Osteoblast (primary cell): ENCODE measurements around the gene CYP4V2. TPM values are rescaled to one million over a fixed set of nuclear protein-coding genes. Genes with fewer than 3 reads are reported as not detected.

Experiments used
- DNase-seq: peaks from one replicate; pipeline ENCODE4 v3.0.0; 2011; ENCODE audit warnings: low spot score, mixed read lengths; ENCODE audit not compliant: insufficient read length; ENCODE audit errors: missing footprints
- H2AFZ ChIP-seq: 2 replicates; pipeline ENCODE4 v1.6.0; 2011; ENCODE audit warnings: mild to moderate bottlenecking, low read length
- H3K27ac ChIP-seq: 2 replicates; pipeline ENCODE4 v1.5.1; 2011; ENCODE audit warnings: mild to moderate bottlenecking, low read depth, low read length, moderate library complexity
- H3K27me3 ChIP-seq: 2 replicates; pipeline ENCODE4 v1.6.0; 2012; ENCODE audit warnings: mild to moderate bottlenecking, control low read depth, inconsistent platforms, low read length, moderate library complexity; ENCODE audit not compliant: insufficient read depth
- H3K36me3 ChIP-seq: 2 replicates; pipeline ENCODE4 v1.5.1; 2011; ENCODE audit warnings: mild to moderate bottlenecking, low read length, control low read depth, moderate library complexity; ENCODE audit not compliant: insufficient read depth
- H3K4me1 ChIP-seq: 2 replicates; pipeline ENCODE4 v1.5.1; 2011; ENCODE audit warnings: mild to moderate bottlenecking, low read length, control low read depth, moderate library complexity; ENCODE audit not compliant: insufficient read depth
- H3K4me2 ChIP-seq: 2 replicates; pipeline ENCODE4 v1.6.0; 2011; ENCODE audit warnings: mild to moderate bottlenecking, low read length; ENCODE audit not compliant: insufficient read depth
- H3K4me3 ChIP-seq: fragments of 200-600 bp; sonication (generic); 3 replicates; pipeline ENCODE4 v1.5.1; 2012; ENCODE audit warnings: mild to moderate bottlenecking, low read length, inconsistent platforms; ENCODE audit not compliant: insufficient read depth
- H3K79me2 ChIP-seq: 2 replicates; pipeline ENCODE4 v1.6.0; 2012; ENCODE audit warnings: mild to moderate bottlenecking, low read length, control low read depth, inconsistent platforms; ENCODE audit not compliant: insufficient read depth
- H3K9me3 ChIP-seq: 2 replicates; pipeline ENCODE4 v1.5.1; 2011; ENCODE audit warnings: low read depth, low read length, control low read depth
- H4K20me1 ChIP-seq: 2 replicates; pipeline ENCODE4 v1.6.0; 2012; ENCODE audit warnings: mild to moderate bottlenecking, low read length, control low read depth; ENCODE audit not compliant: insufficient read depth
- CTCF ChIP-seq: IDR thresholded peaks from 2 replicates; pipeline ENCODE4 v1.5.1; 2011; ENCODE audit warnings: mild to moderate bottlenecking, low read depth, low read length, moderate library complexity; ENCODE audit errors: extremely low read depth
- total RNA-seq: library from RNA; depleted of rRNA; stranded (reverse); fragments of >200 nt; gene quantifications from 2 replicates; pipeline ENCODE4 v1.2.3, GENCODE V29; 2012

Gene CYP4V2
- total RNA-seq, 1 donor, result 29.0 TPM

- no peak for TF ChIP-seq CTCF
- no peak overlapping the region for H3K27ac ChIP-seq
- H3K4me1 ChIP-seq, result no peaks in the 10 kb centered on the region
- no peaks in the 10 kb centered on the region for H4K20me1 ChIP-seq
- DNase-seq, result no peak
- no peaks in the 10 kb centered on the region for H3K27me3 ChIP-seq
- H3K36me3 ChIP-seq, result no peaks in the 10 kb centered on the region
- H3K9me3 ChIP-seq, result no peaks in the 10 kb centered on the region
- no peak overlapping the region for H3K4me3 ChIP-seq
- H3K4me2 ChIP-seq, result no peak overlapping the region
- H2AFZ ChIP-seq, result no peak overlapping the region
- H3K79me2 ChIP-seq, result no peaks in the 10 kb centered on the region
These were observed 30.3 kb downstream of the CYP4V2 start for GRCh38 chr4:186221624-186222023.

- H3K27ac ChIP-seq, result no peak overlapping the region
- no peak overlapping the region for H3K4me3 ChIP-seq
- no peaks in the 10 kb centered on the region for H3K27me3 ChIP-seq
- no peaks in the 10 kb centered on the region for H3K36me3 ChIP-seq
- no peaks in the 10 kb centered on the region for H4K20me1 ChIP-seq
- no peak for DNase-seq
- H3K9me3 ChIP-seq, result no peaks in the 10 kb centered on the region
- no peak for TF ChIP-seq CTCF
- no peak overlapping the region for H2AFZ ChIP-seq
- peaks cover 2% of the 10 kb centered on the region for H3K4me1 ChIP-seq
- no peaks in the 10 kb centered on the region for H3K79me2 ChIP-seq
- no peak overlapping the region for H3K4me2 ChIP-seq
These were observed 34.5 kb downstream of the CYP4V2 start for GRCh38 chr4:186225848-186226247.

GRCh38 chr4:186226521-186227189 is 35.3 kb downstream of the CYP4V2 start:
- H3K36me3 ChIP-seq, result no peaks in the 10 kb centered on the region
- no peak overlapping the region for H3K27ac ChIP-seq
- no peaks in the 10 kb centered on the region for H3K27me3 ChIP-seq
- H4K20me1 ChIP-seq, result no peaks in the 10 kb centered on the region
- no peak overlapping the region for H2AFZ ChIP-seq
- no peak for TF ChIP-seq CTCF
- H3K4me3 ChIP-seq, result no peak overlapping the region
- no peak overlapping the region for H3K4me2 ChIP-seq
- DNase-seq, result no peak
- peaks cover 2% of the 10 kb centered on the region for H3K4me1 ChIP-seq
- no peaks in the 10 kb centered on the region for H3K9me3 ChIP-seq
- H3K79me2 ChIP-seq, result no peaks in the 10 kb centered on the region

- peak within 1 kb of the TSS; percentile 82 for H3K4me2 ChIP-seq
These were observed 35.9 kb downstream of the CYP4V2 start, which contains the start of gene KLKB1 for GRCh38 chr4:186227221-186227620. Gene KLKB1, plus strand, starts transcription at chr4:186227507. Its CDS starts 689 bp downstream, at chr4:186228196.

More at GRCh38 chr4:186227221-186227620, 35.9 kb downstream of the CYP4V2 start, which contains the start of gene KLKB1:
- Histone ChIP-seq H3K27ac (no peak within 1 kb of the TSS), H2AFZ (peak within 1 kb of the TSS; percentile 81), H3K27me3 (no peaks in the 10 kb centered on the region), H3K36me3 (no peaks in the 10 kb centered on the region), H3K4me1 (peaks cover 2% of the 10 kb centered on the region), H3K79me2 (no peaks in the 10 kb centered on the region), H3K9me3 (no peaks in the 10 kb centered on the region), H3K4me3 (peak within 1 kb of the TSS; percentile 64), H4K20me1 (no peaks in the 10 kb centered on the region)
- peak; percentile 1 for DNase-seq
- TF ChIP-seq CTCF, result no peak
